ENCODE results near the gene PHTF2. TPM values are rescaled to one million over a fixed set of nuclear protein-coding genes. Genes with fewer than 3 reads are reported as not detected.

Gene PHTF2
- polyA plus RNA-seq, 1 of the 3 experiments (the other 2 are of a cell fraction) = 21.2 TPM

GRCh38 chr7:77846317-77847092 lies 47.9 kb downstream of the PHTF2 start:
- H3K4me1 ChIP-seq (ENCODE audit: control insufficient read depth in 1 of 2, insufficient read depth in 2 of 2, low read depth in 1 of 2, low read length in 1 of 2) = no peaks in the 10 kb centered on the region; a peak in 1 of 4 replicates
- H3F3A ChIP-seq (replicated peaks; ENCODE audit: insufficient read depth) = no peaks in the 10 kb centered on the region
- H3K79me2 ChIP-seq (ENCODE audit: insufficient read depth) = peaks cover 26% of the 10 kb centered on the region
- WGBS (ENCODE audit: low lambda C conversion rate) = 89% methylated on average over 8 of the region's 8 CpGs
- TF ChIP-seq, protein P1, sequence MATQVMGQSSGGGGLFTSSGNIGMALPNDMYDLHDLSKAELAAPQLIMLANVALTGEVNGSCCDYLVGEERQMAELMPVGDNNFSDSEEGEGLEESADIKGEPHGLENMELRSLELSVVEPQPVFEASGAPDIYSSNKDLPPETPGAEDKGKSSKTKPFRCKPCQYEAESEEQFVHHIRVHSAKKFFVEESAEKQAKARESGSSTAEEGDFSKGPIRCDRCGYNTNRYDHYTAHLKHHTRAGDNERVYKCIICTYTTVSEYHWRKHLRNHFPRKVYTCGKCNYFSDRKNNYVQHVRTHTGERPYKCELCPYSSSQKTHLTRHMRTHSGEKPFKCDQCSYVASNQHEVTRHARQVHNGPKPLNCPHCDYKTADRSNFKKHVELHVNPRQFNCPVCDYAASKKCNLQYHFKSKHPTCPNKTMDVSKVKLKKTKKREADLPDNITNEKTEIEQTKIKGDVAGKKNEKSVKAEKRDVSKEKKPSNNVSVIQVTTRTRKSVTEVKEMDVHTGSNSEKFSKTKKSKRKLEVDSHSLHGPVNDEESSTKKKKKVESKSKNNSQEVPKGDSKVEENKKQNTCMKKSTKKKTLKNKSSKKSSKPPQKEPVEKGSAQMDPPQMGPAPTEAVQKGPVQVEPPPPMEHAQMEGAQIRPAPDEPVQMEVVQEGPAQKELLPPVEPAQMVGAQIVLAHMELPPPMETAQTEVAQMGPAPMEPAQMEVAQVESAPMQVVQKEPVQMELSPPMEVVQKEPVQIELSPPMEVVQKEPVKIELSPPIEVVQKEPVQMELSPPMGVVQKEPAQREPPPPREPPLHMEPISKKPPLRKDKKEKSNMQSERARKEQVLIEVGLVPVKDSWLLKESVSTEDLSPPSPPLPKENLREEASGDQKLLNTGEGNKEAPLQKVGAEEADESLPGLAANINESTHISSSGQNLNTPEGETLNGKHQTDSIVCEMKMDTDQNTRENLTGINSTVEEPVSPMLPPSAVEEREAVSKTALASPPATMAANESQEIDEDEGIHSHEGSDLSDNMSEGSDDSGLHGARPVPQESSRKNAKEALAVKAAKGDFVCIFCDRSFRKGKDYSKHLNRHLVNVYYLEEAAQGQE (IDR thresholded peaks at IDR 0.05; ENCODE audit: low read depth, low read length) = no peak
- no peak for TF ChIP-seq SMC3 (IDR thresholded peaks at IDR 0.05; ENCODE audit: low read depth, low read length)
- TF ChIP-seq EP300 (IDR thresholded peaks at IDR 0.05; ENCODE audit: borderline replicate concordance in 1 of 2, low read depth in 1 of 2, low read length in 1 of 2) = no peak
- TF ChIP-seq EZH2phosphoT487 (IDR thresholded peaks at IDR 0.05; ENCODE audit: borderline replicate concordance, low read depth) = no peak
- no peak for TF ChIP-seq FOXJ3 (CRISPR knock-in tag; IDR thresholded peaks at IDR 0.05)
- TF ChIP-seq, protein P2, sequence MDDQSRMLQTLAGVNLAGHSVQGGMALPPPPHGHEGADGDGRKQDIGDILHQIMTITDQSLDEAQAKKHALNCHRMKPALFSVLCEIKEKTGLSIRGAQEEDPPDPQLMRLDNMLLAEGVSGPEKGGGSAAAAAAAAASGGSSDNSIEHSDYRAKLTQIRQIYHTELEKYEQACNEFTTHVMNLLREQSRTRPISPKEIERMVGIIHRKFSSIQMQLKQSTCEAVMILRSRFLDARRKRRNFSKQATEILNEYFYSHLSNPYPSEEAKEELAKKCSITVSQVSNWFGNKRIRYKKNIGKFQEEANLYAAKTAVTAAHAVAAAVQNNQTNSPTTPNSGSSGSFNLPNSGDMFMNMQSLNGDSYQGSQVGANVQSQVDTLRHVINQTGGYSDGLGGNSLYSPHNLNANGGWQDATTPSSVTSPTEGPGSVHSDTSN (IDR thresholded peaks at IDR 0.05) = no peak
- TF ChIP-seq TCF12 (IDR thresholded peaks at IDR 0.05) = no peak
- TF ChIP-seq YY1 (IDR thresholded peaks at IDR 0.05; ENCODE audit: low read depth) = no peak
- TF ChIP-seq RFX5 (IDR thresholded peaks at IDR 0.05; ENCODE audit: low read length) = no peak
- TF ChIP-seq SIN3A (IDR thresholded peaks at IDR 0.05; ENCODE audit: borderline replicate concordance, low read depth, low read length) = no peak
- TF ChIP-seq TEAD4 (IDR thresholded peaks at IDR 0.05; ENCODE audit: borderline replicate concordance, insufficient read depth) = no peak
- H3K36me3 ChIP-seq (replicated peaks in 1 of 2; ENCODE audit: control insufficient read depth in 1 of 2, insufficient read depth in 2 of 2, low read length in 1 of 2) = peaks cover 0 to 13% of the 10 kb centered on the region in 2 experiments
- H2AFZ ChIP-seq (ENCODE audit: low read depth) = no peak overlapping the region
- no peaks in the 10 kb centered on the region for H3K9me2 ChIP-seq
- DNase-seq = no peak
- H3K9me3 ChIP-seq = no peaks in the 10 kb centered on the region
- no peak overlapping the region for H3K4me3 ChIP-seq (ENCODE audit: low read depth in 2 of 2, low read length in 1 of 2)
- CTCF ChIA-PET = no interaction called here
- no peaks in the 10 kb centered on the region for H3K27me3 ChIP-seq (ENCODE audit: insufficient read depth)
- H3K9ac ChIP-seq = no peak overlapping the region
- H4K20me1 ChIP-seq (ENCODE audit: insufficient read depth) = no peaks in the 10 kb centered on the region
- no peak overlapping the region for H3K4me2 ChIP-seq
- no peak overlapping the region for H3K27ac ChIP-seq (ENCODE audit: low read depth in 2 of 2, low read length in 1 of 2)
- POLR2A ChIA-PET = no interaction called here
